Epithelial cell of esophagus (primary cell): Measurements from ENCODE around the gene WIPF2.
"Not testable (repeated sequence)": the region's sequence is repeated elsewhere in the genome, so short reads cannot be mapped to it uniquely, and the experiment has no call there.

ENCODE experiments used
- DNase-seq: peaks from one replicate; pipeline ENCODE4 v3.0.0; 2010; ENCODE audit warnings: low read depth
- H3K4me3 ChIP-seq: 2 replicates; pipeline ENCODE4 v1.5.1; 2011; ENCODE audit warnings: mild to moderate bottlenecking, low read length, control low read depth
- CTCF ChIP-seq: IDR thresholded peaks from 2 replicates; pipeline ENCODE4 v1.5.1; 2011; ENCODE audit warnings: low read depth, mild to moderate bottlenecking, low read length, control low read depth, inconsistent platforms; ENCODE audit not compliant: insufficient read depth; ENCODE audit errors: missing control alignments

Gene WIPF2

DNA sequence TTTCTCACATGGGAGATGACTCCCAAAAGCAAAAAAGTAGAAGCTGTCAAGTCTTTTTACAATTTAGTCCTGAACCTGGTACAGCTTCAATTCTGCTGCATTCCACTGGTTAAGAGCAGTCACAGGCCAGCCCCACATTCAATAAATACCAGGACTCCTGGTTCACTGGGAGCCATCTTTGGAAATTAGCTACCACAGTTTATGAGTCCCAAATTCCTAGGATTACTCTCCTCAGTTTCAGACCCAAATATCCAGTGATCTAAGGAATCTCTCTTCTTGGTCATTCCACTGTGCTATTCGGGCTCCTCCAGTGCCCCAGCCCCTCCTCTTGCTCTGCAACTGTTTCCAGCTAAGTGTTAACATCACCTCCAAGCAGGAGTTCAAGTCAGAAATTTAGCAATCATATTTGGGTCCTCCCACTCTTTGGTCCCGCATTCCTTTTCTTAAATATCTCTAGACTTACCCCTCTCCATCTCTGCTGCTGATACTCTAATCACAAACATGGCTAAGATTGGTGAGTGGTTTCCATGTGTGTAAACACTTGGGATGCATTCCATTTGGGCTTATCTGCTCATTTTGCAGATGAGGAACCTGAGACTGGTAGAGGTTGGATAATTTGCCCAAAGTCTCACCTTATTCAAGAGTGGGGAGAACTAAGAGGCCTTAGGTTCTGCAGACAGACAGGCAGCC lies 9.6 kb upstream of the WIPF2 start:
- H3K4me3 ChIP-seq: no peak overlapping the region
- no peak for TF ChIP-seq CTCF
- DNase-seq: no peak

DNA sequence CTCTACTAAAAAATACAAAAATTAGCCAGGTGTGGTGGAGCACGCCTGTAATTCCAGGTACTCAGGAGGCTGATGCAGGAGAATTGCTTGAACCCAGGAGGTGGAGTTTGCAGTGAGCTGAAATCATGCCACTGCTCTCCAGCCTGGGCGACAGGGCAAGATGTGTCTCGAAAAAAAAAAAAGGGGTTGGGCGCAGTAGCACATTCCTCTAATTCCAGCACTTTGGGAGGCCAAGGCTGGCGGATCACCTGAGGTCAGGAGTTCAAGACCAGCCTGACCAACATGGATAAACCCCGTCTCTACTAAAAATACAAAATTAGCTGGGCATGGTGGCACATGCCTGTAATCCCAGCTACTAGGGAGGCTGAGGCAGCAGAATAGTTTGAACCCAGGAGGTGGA lies 5.2 kb upstream of the WIPF2 start:
- H3K4me3 ChIP-seq, DNase-seq: not testable (repeated sequence)

GRCh38 chr17:40218006-40218739 lies 931 bp upstream of the WIPF2 start:
- DNase-seq: peak; percentile 16
- no peak overlapping the region for H3K4me3 ChIP-seq
- TF ChIP-seq CTCF: no peak

DNA sequence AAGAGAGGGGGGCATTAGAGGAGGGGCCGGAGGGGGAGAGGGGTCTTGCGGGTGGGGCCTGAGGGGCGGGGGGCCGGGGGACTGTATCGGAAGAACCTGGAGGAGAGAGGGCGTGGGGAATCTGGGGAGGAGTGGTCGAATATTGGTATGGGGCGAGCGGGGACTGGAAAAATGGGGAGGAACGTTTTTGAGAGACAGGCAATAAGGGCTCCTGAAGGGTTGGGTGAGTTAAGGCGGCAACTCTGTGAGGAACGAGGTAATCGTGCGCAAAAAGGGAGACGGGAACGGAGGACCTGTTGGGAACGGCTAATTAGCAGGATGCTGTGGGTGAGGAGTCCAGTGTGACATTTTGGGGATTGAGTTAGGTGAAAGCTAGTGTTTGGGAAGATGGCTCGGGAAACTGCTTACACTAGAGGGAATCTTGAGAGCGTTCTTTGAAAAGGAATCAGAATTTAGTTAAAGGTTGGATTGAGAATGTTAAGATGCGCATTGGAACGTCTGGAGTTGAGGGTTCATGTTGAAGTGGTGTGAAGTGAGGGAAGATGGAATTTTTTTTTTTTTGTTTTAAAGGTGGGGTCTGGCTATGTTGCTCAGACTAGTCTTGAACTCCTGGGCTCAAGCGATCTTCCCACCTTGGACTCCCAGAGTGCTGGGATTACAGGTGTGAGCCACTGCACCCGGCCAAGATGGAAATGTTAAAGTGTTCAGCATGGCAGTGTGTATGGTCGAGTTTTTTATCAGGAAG lies 662 bp downstream of the WIPF2 start:
- TF ChIP-seq CTCF: no peak
- peak; percentile 70 for DNase-seq
- peak overlapping the region; percentile 94 for H3K4me3 ChIP-seq

- peak; percentile 10 for DNase-seq
- H3K4me3 ChIP-seq: no peak overlapping the region
- TF ChIP-seq CTCF: no peak
Observed at GRCh38 chr17:40224718-40225550, 5.8 kb downstream of the WIPF2 start.

DNA sequence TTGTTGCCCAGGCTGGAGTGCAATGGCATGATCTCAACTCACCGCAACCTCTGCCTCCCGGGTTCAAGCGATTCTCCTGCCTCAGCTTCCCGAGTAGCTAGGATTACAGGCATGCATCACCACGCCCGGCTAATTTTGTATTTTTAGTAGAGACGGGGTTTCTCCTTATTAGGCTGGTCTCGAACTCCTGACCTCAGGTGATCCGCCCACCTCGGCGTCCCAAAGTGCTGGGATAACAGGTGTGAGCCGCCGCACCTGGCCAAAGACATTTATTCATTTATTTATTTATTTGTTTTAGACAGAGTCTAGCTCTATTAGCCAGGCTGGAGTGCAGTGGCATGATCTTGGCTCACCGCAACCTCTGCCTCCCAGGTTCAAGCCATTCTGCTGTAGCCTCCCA lies 10.0 kb downstream of the WIPF2 start:
- not testable (repeated sequence) for H3K4me3 ChIP-seq, DNase-seq

DNA sequence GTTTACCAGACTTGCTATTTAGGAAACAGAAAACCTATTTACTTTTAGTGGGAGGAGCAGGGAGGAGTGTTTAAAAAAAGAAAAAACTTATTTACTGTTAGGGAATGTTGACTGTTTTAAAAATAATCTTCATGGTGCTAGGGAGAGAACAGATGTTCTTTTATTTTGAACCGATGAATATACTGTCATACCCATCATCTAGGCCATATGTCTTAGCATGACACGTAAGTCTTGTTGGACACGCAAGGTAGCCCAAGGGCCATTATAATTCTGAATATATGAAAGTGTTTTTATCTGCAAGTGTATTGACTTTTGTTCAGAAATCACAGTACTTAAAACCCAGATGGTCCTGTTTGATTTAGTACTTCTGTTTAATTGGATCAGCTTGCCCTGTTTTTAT lies 11.6 kb downstream of the WIPF2 start:
- TF ChIP-seq CTCF: no peak
- H3K4me3 ChIP-seq: no peak overlapping the region
- DNase-seq: no peak

- H3K4me3 ChIP-seq, DNase-seq: not testable (repeated sequence)
Observed at GRCh38 chr17:40231928-40232327, 12.8 kb downstream of the WIPF2 start.
